ENCODE data around the gene KRTAP10-1. TPM values are rescaled to one million over a fixed set of nuclear protein-coding genes. Genes with fewer than 3 reads are reported as not detected.

KRTAP10-1 gene
- total RNA-seq, 4 donors from 2014 or later, result not detected

GRCh38 chr21:44579056-44579832 lies 39.2 kb upstream of the KRTAP10-1 start:
- Histone ChIP-seq H3K4me3 (no peak overlapping the region), H3K27ac (no peak overlapping the region), H3K27me3 (peaks cover 0 to 19% (median 5%) of the 10 kb centered on the region in 3 donors), H3K9me3 (peaks cover 0 to 12% (median 0%) of the 10 kb centered on the region in 3 donors), H3K4me1 (no peaks in the 10 kb centered on the region), H3K36me3 (no peaks in the 10 kb centered on the region)
- in situ Hi-C loops (cut with MboI; ENCODE audit: low sequenced_read_pairs in 4 of 4), result no loop called here
- no peak for TF ChIP-seq CTCF (IDR thresholded peaks at IDR 0.05 in 4 of 5, conservative IDR thresholded peaks at IDR 0.05 in 1 of 5)
- TF ChIP-seq POLR2A (IDR thresholded peaks at IDR 0.05), result no peak
- DNase-seq, result no peak
- no peak for ATAC-seq
- intact Hi-C loops (cut with DNase I; ENCODE audit: low total_unique reads), result no loop called here

GRCh38 chr21:44578371-44579055 lies 38.5 kb upstream of the KRTAP10-1 start:
- H3K4me3 ChIP-seq, result no peak overlapping the region
- DNase-seq, result no peak
- in situ Hi-C loops (cut with MboI; ENCODE audit: low sequenced_read_pairs in 4 of 4), result no loop called here

GRCh38 chr21:44576025-44576420 lies 36.0 kb upstream of the KRTAP10-1 start:
- Histone ChIP-seq H3K9me3 (peaks cover 0 to 1% (median 0%) of the 10 kb centered on the region in 3 donors), H3K27me3 (peaks cover 0 to 26% (median 2%) of the 10 kb centered on the region in 3 donors), H3K4me1 (no peaks in the 10 kb centered on the region), H3K4me3 (no peak overlapping the region), H3K27ac (no peak overlapping the region), H3K36me3 (no peaks in the 10 kb centered on the region)
- DNase-seq (no peak), ATAC-seq (no peak)
- intact Hi-C loops (cut with DNase I; ENCODE audit: low total_unique reads) (no loop called here), in situ Hi-C loops (cut with MboI; ENCODE audit: low sequenced_read_pairs in 4 of 4) (no loop called here)
- TF ChIP-seq POLR2A (IDR thresholded peaks at IDR 0.05) (no peak), CTCF (IDR thresholded peaks at IDR 0.05 in 4 of 5, conservative IDR thresholded peaks at IDR 0.05 in 1 of 5) (no peak)

More at GRCh38 chr21:44578371-44579055, 38.5 kb upstream of the KRTAP10-1 start:
- Histone ChIP-seq H3K4me1 (no peaks in the 10 kb centered on the region), H3K27ac (no peak overlapping the region), H3K36me3 (no peaks in the 10 kb centered on the region), H3K27me3 (peaks cover 0 to 19% (median 5%) of the 10 kb centered on the region in 3 donors), H3K9me3 (peaks cover 0 to 12% (median 0%) of the 10 kb centered on the region in 3 donors)
- no peak for ATAC-seq
- intact Hi-C loops (cut with DNase I; ENCODE audit: low total_unique reads), result no loop called here
- TF ChIP-seq POLR2A (IDR thresholded peaks at IDR 0.05) (no peak), CTCF (IDR thresholded peaks at IDR 0.05 in 4 of 5, conservative IDR thresholded peaks at IDR 0.05 in 1 of 5) (no peak)

GRCh38 chr21:44575307-44576024 lies 35.5 kb upstream of the KRTAP10-1 start:
- H3K27me3 ChIP-seq, result peaks cover 0 to 20% (median 2%) of the 10 kb centered on the region in 3 donors
- no peaks in the 10 kb centered on the region for H3K36me3 ChIP-seq
- in situ Hi-C loops (cut with MboI; ENCODE audit: low sequenced_read_pairs in 4 of 4) (no loop called here), intact Hi-C loops (cut with DNase I; ENCODE audit: low total_unique reads) (no loop called here)
- H3K9me3 ChIP-seq, result no peaks in the 10 kb centered on the region
- no peak overlapping the region for H3K4me3 ChIP-seq
- no peak for ATAC-seq
- no peaks in the 10 kb centered on the region for H3K4me1 ChIP-seq
- TF ChIP-seq CTCF (IDR thresholded peaks at IDR 0.05 in 4 of 5, conservative IDR thresholded peaks at IDR 0.05 in 1 of 5) (no peak), POLR2A (IDR thresholded peaks at IDR 0.05) (no peak)
- no peak for DNase-seq
- H3K27ac ChIP-seq, result no peak overlapping the region
